Measurements from ENCODE around the gene PTGES. TPM values are rescaled to one million over a fixed set of nuclear protein-coding genes. Genes with fewer than 3 reads are reported as not detected.

Gene PTGES
- total RNA-seq, 6 experiments from 2014 or later, result 0.15 to 0.24 TPM; not detected in 4

- intact Hi-C loops (cut with DNase I), result loop anchor here (5.0 to 10.0 kb wide), 2 partner anchors 39 to 136 kb away; partner anchors contain the start of gene ASB6 (in 2 of the 2)
- Histone ChIP-seq H3K4me3 (no peak overlapping the region), H3K36me3 (no peaks in the 10 kb centered on the region), H3K27me3 (no peaks in the 10 kb centered on the region), H3K4me1 (no peaks in the 10 kb centered on the region), H3K27ac (no peak overlapping the region), H3K9me3 (no peaks in the 10 kb centered on the region)
- TF ChIP-seq CTCF (IDR thresholded peaks at IDR 0.05), result no peak
- no peak for TF ChIP-seq POLR2A (IDR thresholded peaks at IDR 0.05)
- ATAC-seq (no peak), DNase-seq (no peak)
- 58% methylated on average over 8 of the region's 8 CpGs for WGBS (ENCODE audit: insufficient coverage, low coverage, low lambda C conversion rate, missing lambda C conversion rate)
These were observed 28.3 kb upstream of the PTGES start for GRCh38 chr9:129781131-129781530.

- no peak for TF ChIP-seq POLR2A (IDR thresholded peaks at IDR 0.05)
- TF ChIP-seq CTCF (IDR thresholded peaks at IDR 0.05), result no peak
- H3K27ac ChIP-seq, result no peak overlapping the region
- H3K27me3 ChIP-seq, result no peaks in the 10 kb centered on the region
- H3K9me3 ChIP-seq, result no peaks in the 10 kb centered on the region
- DNase-seq (no peak), ATAC-seq (no peak)
- H3K4me3 ChIP-seq, result no peak overlapping the region
- no peaks in the 10 kb centered on the region for H3K4me1 ChIP-seq
- intact Hi-C loops (cut with DNase I), result loop anchor here (5.0 to 10.0 kb wide), 3 partner anchors 37 to 645 kb away; partner anchors contain the start of gene ASB6 (in 2 of the 2)
- H3K36me3 ChIP-seq, result no peaks in the 10 kb centered on the region
- 81% methylated on average over 7 of the region's 7 CpGs for WGBS (ENCODE audit: insufficient coverage, low coverage, low lambda C conversion rate, missing lambda C conversion rate)
These were observed 26.8 kb upstream of the PTGES start for GRCh38 chr9:129779560-129780190.

GRCh38 chr9:129778469-129778868, 25.6 kb upstream of the PTGES start:
- Histone ChIP-seq H3K4me3 (no peak overlapping the region), H3K9me3 (no peaks in the 10 kb centered on the region), H3K4me1 (no peaks in the 10 kb centered on the region), H3K27ac (no peak overlapping the region), H3K36me3 (no peaks in the 10 kb centered on the region), H3K27me3 (no peaks in the 10 kb centered on the region)
- ATAC-seq (no peak), DNase-seq (no peak)
- no peak for TF ChIP-seq CTCF (IDR thresholded peaks at IDR 0.05)
- no peak for TF ChIP-seq POLR2A (IDR thresholded peaks at IDR 0.05)
- intact Hi-C loops (cut with DNase I), result loop anchor here (5.0 to 10.0 kb wide), 2 partner anchors 36 to 644 kb away; no protein-coding TSS in a partner anchor
- 68% methylated on average over 2 of the region's 3 CpGs for WGBS (ENCODE audit: insufficient coverage, low coverage, low lambda C conversion rate, missing lambda C conversion rate)

GRCh38 chr9:129777769-129778130, 24.9 kb upstream of the PTGES start:
- whole genome bisulfite sequencing (ENCODE audit: insufficient coverage, low coverage, low lambda C conversion rate, missing lambda C conversion rate), result 35% methylated on average over 3 of the region's 11 CpGs
- ATAC-seq (no peak), DNase-seq (no peak)
- Histone ChIP-seq H3K36me3 (no peaks in the 10 kb centered on the region), H3K4me3 (no peak overlapping the region), H3K27me3 (no peaks in the 10 kb centered on the region), H3K27ac (no peak overlapping the region), H3K4me1 (no peaks in the 10 kb centered on the region), H3K9me3 (no peaks in the 10 kb centered on the region)
- intact Hi-C loops (cut with DNase I), result loop anchor here (5.0 to 10.0 kb wide), 2 partner anchors 35 to 643 kb away; no protein-coding TSS in a partner anchor
- TF ChIP-seq CTCF (IDR thresholded peaks at IDR 0.05) (no peak), POLR2A (IDR thresholded peaks at IDR 0.05) (no peak)
